Thoracic aorta (tissue), 2 donors: Measurements from ENCODE around the gene SLC25A24. TPM values are rescaled to one million over a fixed set of nuclear protein-coding genes. Genes with fewer than 3 reads are reported as not detected.
"Not testable (repeated sequence)": the region's sequence is repeated elsewhere in the genome, so short reads cannot be mapped to it uniquely, and the experiment has no call there.

Experiments
- ATAC-seq: fragments of 150-250 bp; one replicate; pipeline ENCODE4 v1.8.0; 2017; ENCODE audit warnings: low read depth; ENCODE audit not compliant: insufficient number of reproducible peaks, low FRiP score
- DNase-seq: peaks from one replicate; pipeline ENCODE4 v3.0.0-alpha.2; 2020; ENCODE audit warnings: low spot score
- H3K27ac ChIP-seq, 2 donors: fragments of 200-600 bp; sonication (generic); 1 replicate in 1 of 2; 2 replicates in 1 of 2; pipeline ENCODE4 v1.5.1; 2016; ENCODE audit warnings: mild to moderate bottlenecking in 2 of 2, moderate library complexity in 2 of 2
- H3K27me3 ChIP-seq: fragments of 200-600 bp; sonication (generic); replicated peaks from 2 replicates; pipeline ENCODE4 v1.6.0; 2016; ENCODE audit warnings: mild to moderate bottlenecking; ENCODE audit not compliant: insufficient read depth
- H3K36me3 ChIP-seq: fragments of 200-600 bp; sonication (generic); one replicate; pipeline ENCODE4 v1.5.1; 2016
- H3K4me1 ChIP-seq, 2 donors: fragments of 200-600 bp; sonication (generic); 1 replicate in 1 of 2; 2 replicates in 1 of 2; pipeline versions ENCODE4 v1.5.1 to v1.6.0; 2016; ENCODE audit warnings: low read depth in 2 of 2, mild to moderate bottlenecking in 1 of 2; ENCODE audit not compliant: control insufficient read depth in 1 of 2
- H3K4me3 ChIP-seq: fragments of 200-600 bp; sonication (generic); 2 replicates; pipeline ENCODE4 v1.5.1; 2016; ENCODE audit warnings: mild to moderate bottlenecking
- H3K9me3 ChIP-seq: fragments of 200-600 bp; sonication (generic); 2 replicates; pipeline ENCODE4 v1.5.1; 2016
- CTCF ChIP-seq: fragments of 200-600 bp; sonication (generic); IDR thresholded peaks from one replicate; pipeline ENCODE4 v1.5.1; 2019; ENCODE audit warnings: antibody characterized with exemption
- total RNA-seq, 2 donors: library from RNA; depleted of rRNA; stranded (reverse); fragments of >200 nt; gene quantifications; one replicate each; pipeline versions ENCODE4 v1.1.0 to v1.2.3, GENCODE V29; 2016

The SLC25A24 gene
- total RNA-seq, 2 donors from 2014 or later, result 25.9 to 26.0 TPM

- no peak for TF ChIP-seq CTCF
- no peak for ATAC-seq
- H3K9me3 ChIP-seq, result no peaks in the 10 kb centered on the region
- H3K27ac ChIP-seq, result no peak overlapping the region
- peaks cover 12% of the 10 kb centered on the region for H3K36me3 ChIP-seq
- no peak for DNase-seq
- no peaks in the 10 kb centered on the region for H3K27me3 ChIP-seq
- H3K4me3 ChIP-seq, result no peak overlapping the region
- peaks cover 0 to 17% of the 10 kb centered on the region in 2 donors for H3K4me1 ChIP-seq
These were observed 58.5 kb downstream of the SLC25A24 start for GRCh38 chr1:108141621-108142020.

- no peaks in the 10 kb centered on the region for H3K27me3 ChIP-seq
- peaks cover 12% of the 10 kb centered on the region for H3K36me3 ChIP-seq
- TF ChIP-seq CTCF, result no peak
- peaks cover 0 to 17% of the 10 kb centered on the region in 2 donors for H3K4me1 ChIP-seq
- no peak overlapping the region for H3K27ac ChIP-seq
- ATAC-seq (no peak), DNase-seq (no peak)
- H3K9me3 ChIP-seq, result no peaks in the 10 kb centered on the region
- H3K4me3 ChIP-seq, result no peak overlapping the region
These were observed 59.2 kb downstream of the SLC25A24 start for GRCh38 chr1:108140936-108141335.

GRCh38 chr1:108140177-108140576 lies 60.0 kb downstream of the SLC25A24 start:
- H3K27me3 ChIP-seq, result no peaks in the 10 kb centered on the region
- peaks cover 0 to 17% of the 10 kb centered on the region in 2 donors for H3K4me1 ChIP-seq
- H3K9me3 ChIP-seq, result no peaks in the 10 kb centered on the region
- ATAC-seq (no peak), DNase-seq (no peak)
- TF ChIP-seq CTCF, result no peak
- H3K27ac ChIP-seq, result no peak overlapping the region
- H3K36me3 ChIP-seq, result peaks cover 12% of the 10 kb centered on the region
- no peak overlapping the region for H3K4me3 ChIP-seq

- H3K27ac ChIP-seq, DNase-seq, H3K9me3 ChIP-seq, ATAC-seq, H3K27me3 ChIP-seq, H3K4me3 ChIP-seq: not testable (repeated sequence)
- Histone ChIP-seq H3K4me1 (peaks cover 0 to 17% of the 10 kb centered on the region in 2 donors), H3K36me3 (peaks cover 12% of the 10 kb centered on the region)
These were observed 60.6 kb downstream of the SLC25A24 start for GRCh38 chr1:108139555-108139954.

GRCh38 chr1:108133148-108133547 lies 67.0 kb downstream of the SLC25A24 start:
- H3K36me3 ChIP-seq, result peaks cover 13% of the 10 kb centered on the region

GRCh38 chr1:108132367-108132766 lies 67.8 kb downstream of the SLC25A24 start:
- not testable (repeated sequence) for H3K4me3 ChIP-seq, ATAC-seq, DNase-seq, H3K36me3 ChIP-seq, H3K27ac ChIP-seq, H3K9me3 ChIP-seq, H3K4me1 ChIP-seq, H3K27me3 ChIP-seq

More at GRCh38 chr1:108133148-108133547, 67.0 kb downstream of the SLC25A24 start:
- not testable (repeated sequence) for H3K9me3 ChIP-seq, H3K4me1 ChIP-seq, DNase-seq, ATAC-seq, H3K27ac ChIP-seq, H3K27me3 ChIP-seq, H3K4me3 ChIP-seq

GRCh38 chr1:108131281-108131680 lies 68.9 kb downstream of the SLC25A24 start:
- not testable (repeated sequence) for ATAC-seq, H3K27me3 ChIP-seq, H3K4me1 ChIP-seq, H3K4me3 ChIP-seq, H3K9me3 ChIP-seq, H3K27ac ChIP-seq, H3K36me3 ChIP-seq, DNase-seq
